HG03342 (cell line): ENCODE measurements around the gene AATK.

Experiments
- ATAC-seq: cut with Tn5 transposase; IDR thresholded peaks from one replicate; pipeline ENCODE4 v1.9.1; 2021; ENCODE audit warnings: mild to moderate bottlenecking, moderate library complexity; ENCODE audit not compliant: unreplicated experiment

The AATK gene

GRCh38 chr17:81183807-81184206, 17.8 kb upstream of the AATK start:
- no peak for ATAC-seq

- no peak for ATAC-seq
Measured at GRCh38 chr17:81183316-81183715, 17.3 kb upstream of the AATK start.

- no peak for ATAC-seq
Measured at GRCh38 chr17:81182596-81182995, 16.6 kb upstream of the AATK start.

- ATAC-seq, result no peak
Measured at GRCh38 chr17:81181811-81182185, 15.8 kb upstream of the AATK start.

GRCh38 chr17:81180836-81181810, 15.1 kb upstream of the AATK start:
- no peak for ATAC-seq

- ATAC-seq, result no peak
Measured at GRCh38 chr17:81179861-81180260, 13.8 kb upstream of the AATK start.

- ATAC-seq, result no peak
Measured at GRCh38 chr17:81179220-81179619, 13.2 kb upstream of the AATK start.

GRCh38 chr17:81178136-81179091, 12.4 kb upstream of the AATK start:
- no peak for ATAC-seq

GRCh38 chr17:81176666-81177065, 10.6 kb upstream of the AATK start:
- ATAC-seq, result no peak

GRCh38 chr17:81173762-81174155, 7.7 kb upstream of the AATK start:
- ATAC-seq, result no peak

- no peak for ATAC-seq
Measured at GRCh38 chr17:81173052-81173761, 7.2 kb upstream of the AATK start.

GRCh38 chr17:81171941-81172340, 5.9 kb upstream of the AATK start:
- no peak for ATAC-seq

- no peak for ATAC-seq
Measured at GRCh38 chr17:81170727-81171494, 4.9 kb upstream of the AATK start.

- no peak for ATAC-seq
Measured at GRCh38 chr17:81169870-81170309, 3.9 kb upstream of the AATK start.

- no peak for ATAC-seq
Measured at GRCh38 chr17:81167638-81168037, 1.6 kb upstream of the AATK start.

GRCh38 chr17:81167194-81167524, 1.1 kb upstream of the AATK start:
- no peak for ATAC-seq

GRCh38 chr17:81165246-81166032, 582 bp downstream of the AATK start, which contains the start of gene PVALEF:
PVALEF (plus strand) TSS chr17:81165507; CDS start chr17:81181227, 15,720 bp downstream.
- ATAC-seq, result no peak

GRCh38 chr17:81164371-81165245, 1.4 kb downstream of the AATK start:
- ATAC-seq, result no peak
